KBM-7 (cell line): Measurements from ENCODE around the gene WNT5A.

Source experiments
- DNase-seq: peaks from one replicate; pipeline ENCODE4 v3.0.0-alpha.2; 2015
- in situ Hi-C: fragments of 300-500 bp; cut with MboI; formaldehyde crosslinking; loops from 2 replicates; pipeline ENCODE4 v1.14.3; 2020; ENCODE audit warnings: low sequenced_read_pairs, low pct_unique_long_range_greater_than_20kb, mixed read lengths

WNT5A gene

GRCh38 chr3:55423782-55424181 is 63.3 kb downstream of the WNT5A start:
- in situ Hi-C loops = no loop called here
- no peak for DNase-seq

GRCh38 chr3:55417211-55417610 is 69.9 kb downstream of the WNT5A start:
- in situ Hi-C loops = no loop called here
- no peak for DNase-seq

- in situ Hi-C loops = no loop called here
- no peak for DNase-seq
Measured at GRCh38 chr3:55416331-55416821, 70.7 kb downstream of the WNT5A start.
